Upper lobe of right lung (tissue), 1 donor: Measurements from ENCODE around the gene GRAPL. TPM values are rescaled to one million over a fixed set of nuclear protein-coding genes. Genes with fewer than 3 reads are reported as not detected.

Source experiments
- total RNA-seq: library from RNA; stranded (reverse); fragmentation: NEBNext Ultra II Directional; extraction: Animal tissue kit (Norgen Biotek cat#: 25700); gene quantifications from one replicate; pipeline ENCODE4 v1.2.1, GENCODE V29; 2021
- donor health status: DM: no; HTN: yes; CAD: no; lungs with severe emphysema.

The GRAPL gene
- total RNA-seq, 1 donor from 2014 or later: 16.6 TPM

Other genes starting within 250 kb of the GRAPL start
- not detected for gene SLC5A10, start 175.4 kb upstream of the GRAPL start, total RNA-seq
- 8.3 TPM for gene FAM83G, start 122.8 kb upstream of the GRAPL start, total RNA-seq
- 10.6 TPM for gene GRAP, start 80.6 kb upstream of the GRAPL start, total RNA-seq
- 54.5 TPM for gene EPN2, start 109.8 kb downstream of the GRAPL start, total RNA-seq
- gene B9D1, start 235.1 kb downstream of the GRAPL start, total RNA-seq: 9.9 TPM